ENCODE measurements around the gene DPT. TPM values are rescaled to one million over a fixed set of nuclear protein-coding genes. Genes with fewer than 3 reads are reported as not detected.

Gene DPT
- total RNA-seq, 1 donor from 2014 or later, result not detected

GRCh38 chr1:168698453-168698852, 30.6 kb downstream of the DPT start:
- DNase-seq, result no peak

GRCh38 chr1:168697356-168698126, 31.5 kb downstream of the DPT start:
- DNase-seq, result no peak

- no peak for DNase-seq
Measured at GRCh38 chr1:168696125-168696760, 32.8 kb downstream of the DPT start.

- no peak for DNase-seq
Measured at GRCh38 chr1:168693872-168694238, 35.2 kb downstream of the DPT start.

GRCh38 chr1:168693197-168693871, 35.7 kb downstream of the DPT start:
- no peak for DNase-seq

GRCh38 chr1:168692472-168692871, 36.5 kb downstream of the DPT start:
- no peak for DNase-seq

GRCh38 chr1:168691541-168691940, 37.5 kb downstream of the DPT start:
- DNase-seq, result no peak

- DNase-seq, result no peak
Measured at GRCh38 chr1:168689726-168690602, 39.0 kb downstream of the DPT start.

- DNase-seq, result no peak
Measured at GRCh38 chr1:168689327-168689657, 39.7 kb downstream of the DPT start.

- no peak for DNase-seq
Measured at GRCh38 chr1:168688644-168689326, 40.2 kb downstream of the DPT start.

GRCh38 chr1:168687816-168688215, 41.2 kb downstream of the DPT start:
- DNase-seq, result no peak

- DNase-seq, result no peak
Measured at GRCh38 chr1:168686666-168687065, 42.3 kb downstream of the DPT start.

- no peak for DNase-seq
Measured at GRCh38 chr1:168683871-168684270, 45.1 kb downstream of the DPT start.

GRCh38 chr1:168676861-168677260, 52.1 kb downstream of the DPT start:
- DNase-seq, result no peak

GRCh38 chr1:168676029-168676812, 52.8 kb downstream of the DPT start:
- DNase-seq, result no peak

GRCh38 chr1:168673974-168674683, 54.9 kb downstream of the DPT start:
- DNase-seq, result no peak

- DNase-seq, result no peak
Measured at GRCh38 chr1:168672278-168672677, 56.7 kb downstream of the DPT start.

- DNase-seq, result no peak
Measured at GRCh38 chr1:168671782-168672181, 57.2 kb downstream of the DPT start.

GRCh38 chr1:168665975-168666374, 63.0 kb downstream of the DPT start:
- no peak for DNase-seq

GRCh38 chr1:168664069-168664834, 64.8 kb downstream of the DPT start:
- no peak for DNase-seq

Data from occipital lobe (tissue), 2 donors.